Nephron (organoid): Measurements from ENCODE around the gene ZCRB1.

Source experiments
- H3K27ac Mint-ChIP-seq, 3 experiments: 2 replicates each; pipeline ENCODE4 v1.8.0; 2020; ENCODE audit warnings: mixed read lengths in 3 of 3, mild to moderate bottlenecking in 2 of 3, moderate library complexity in 1 of 3
- H3K27me3 Mint-ChIP-seq: 2 replicates; pipeline ENCODE4 v1.8.0; 2021; ENCODE audit warnings: low read depth, mild to moderate bottlenecking, moderate library complexity, mixed read lengths
- H3K36me3 Mint-ChIP-seq: 2 replicates; pipeline ENCODE4 v1.8.0; 2020; ENCODE audit warnings: low read depth, mixed read lengths
- H3K4me1 Mint-ChIP-seq: 2 replicates; pipeline ENCODE4 v1.8.0; 2020; ENCODE audit warnings: mixed read lengths
- H3K4me3 Mint-ChIP-seq, 3 experiments: 2 replicates each; pipeline ENCODE4 v1.8.0; 2020; ENCODE audit warnings: mild to moderate bottlenecking in 3 of 3, mixed read lengths in 3 of 3, moderate library complexity in 2 of 3
- H3K9me3 Mint-ChIP-seq: 2 replicates; pipeline ENCODE4 v1.8.0; 2020; ENCODE audit warnings: mixed read lengths
- CTCF ChIP-seq, 3 experiments: fragments of 200-600 bp; sonication (generic); IDR thresholded peaks; one replicate each; pipeline ENCODE4 v1.5.0; 2021; ENCODE audit warnings: antibody characterized with exemption in 3 of 3; ENCODE audit not compliant: unreplicated experiment in 3 of 3

ZCRB1 gene

GRCh38 chr12:42281844-42282243, 44.0 kb downstream of the ZCRB1 start:
- no peak for TF ChIP-seq CTCF (IDR thresholded peaks at IDR 0.05; ENCODE audit: unreplicated experiment in 3 of 3)
- Mint-ChIP-seq H3K27ac (no peak overlapping the region), H3K4me3 (no peak overlapping the region), H3K36me3 (no peaks in the 10 kb centered on the region), H3K9me3 (no peaks in the 10 kb centered on the region), H3K27me3 (peaks cover 9% of the 10 kb centered on the region), H3K4me1 (peaks cover 19% of the 10 kb centered on the region)

GRCh38 chr12:42281278-42281677, 44.6 kb downstream of the ZCRB1 start:
- H3K4me3 Mint-ChIP-seq, result no peak overlapping the region
- TF ChIP-seq CTCF (IDR thresholded peaks at IDR 0.05; ENCODE audit: unreplicated experiment in 3 of 3), result no peak
- H3K9me3 Mint-ChIP-seq, result no peaks in the 10 kb centered on the region
- peaks cover 9% of the 10 kb centered on the region for H3K27me3 Mint-ChIP-seq
- H3K4me1 Mint-ChIP-seq, result peaks cover 19% of the 10 kb centered on the region
- no peaks in the 10 kb centered on the region for H3K36me3 Mint-ChIP-seq
- H3K27ac Mint-ChIP-seq, result no peak overlapping the region

GRCh38 chr12:42278128-42278510, 47.8 kb downstream of the ZCRB1 start:
- H3K27me3 Mint-ChIP-seq, result peaks cover 9% of the 10 kb centered on the region
- no peak overlapping the region for H3K4me3 Mint-ChIP-seq
- H3K36me3 Mint-ChIP-seq, result no peaks in the 10 kb centered on the region
- peaks cover 14% of the 10 kb centered on the region for H3K4me1 Mint-ChIP-seq
- TF ChIP-seq CTCF (IDR thresholded peaks at IDR 0.05; ENCODE audit: unreplicated experiment in 3 of 3), result no peak
- no peaks in the 10 kb centered on the region for H3K9me3 Mint-ChIP-seq
- no peak overlapping the region for H3K27ac Mint-ChIP-seq

GRCh38 chr12:42277396-42278127, 48.3 kb downstream of the ZCRB1 start:
- Mint-ChIP-seq H3K4me3 (no peak overlapping the region), H3K27me3 (peaks cover 9% of the 10 kb centered on the region), H3K4me1 (peaks cover 13% of the 10 kb centered on the region), H3K27ac (peak overlapping the region in 2 of 3 experiments; percentile 16 to 33), H3K36me3 (no peaks in the 10 kb centered on the region), H3K9me3 (peaks cover 3% of the 10 kb centered on the region)
- TF ChIP-seq CTCF (IDR thresholded peaks at IDR 0.05; ENCODE audit: unreplicated experiment in 3 of 3), result no peak

GRCh38 chr12:42275499-42275898, 50.4 kb downstream of the ZCRB1 start:
- H3K9me3 Mint-ChIP-seq, result peaks cover 5% of the 10 kb centered on the region
- H3K27me3 Mint-ChIP-seq, result peaks cover 9% of the 10 kb centered on the region
- no peak overlapping the region for H3K27ac Mint-ChIP-seq
- H3K36me3 Mint-ChIP-seq, result no peaks in the 10 kb centered on the region
- no peak overlapping the region for H3K4me3 Mint-ChIP-seq
- H3K4me1 Mint-ChIP-seq, result peaks cover 7% of the 10 kb centered on the region
- TF ChIP-seq CTCF (IDR thresholded peaks at IDR 0.05; ENCODE audit: unreplicated experiment in 3 of 3), result no peak

- peaks cover 2% of the 10 kb centered on the region for H3K27me3 Mint-ChIP-seq
- no peak overlapping the region for H3K27ac Mint-ChIP-seq
- H3K36me3 Mint-ChIP-seq, result no peaks in the 10 kb centered on the region
- H3K4me1 Mint-ChIP-seq, result peaks cover 7% of the 10 kb centered on the region
- no peak for TF ChIP-seq CTCF (IDR thresholded peaks at IDR 0.05; ENCODE audit: unreplicated experiment in 3 of 3)
- peaks cover 5% of the 10 kb centered on the region for H3K9me3 Mint-ChIP-seq
- H3K4me3 Mint-ChIP-seq, result no peak overlapping the region
Measured at GRCh38 chr12:42273706-42274105, 52.2 kb downstream of the ZCRB1 start.
